Right lobe of liver (tissue), 6 donors: ENCODE measurements around the gene DLX2. TPM values are rescaled to one million over a fixed set of nuclear protein-coding genes. Genes with fewer than 3 reads are reported as not detected.

Source experiments
- ATAC-seq, 4 donors: fragments of 200-7000 bp; cut with Tn5 transposase; one replicate each; pipeline ENCODE4 v1.9.1; 2020; ENCODE audit warnings: mild to moderate bottlenecking in 4 of 4, moderate library complexity in 4 of 4
- DNase-seq, 3 donors: peaks; one replicate each; pipeline ENCODE4 v3.0.0-alpha.2; 2020
- H3K27ac ChIP-seq, 3 donors: fragments of 200-600 bp; one replicate each; pipeline ENCODE4 v1.8.0; 2022
- H3K27me3 ChIP-seq, 2 donors: fragments of 200-600 bp; one replicate each; pipeline ENCODE4 v1.8.0; 2022
- H3K36me3 ChIP-seq, 4 donors: fragments of 200-600 bp; sonication (generic) in 1 of 4; one replicate each; pipeline versions ENCODE4 v1.5.1 to v1.8.0; 2017 to 2022; ENCODE audit warnings: control low read depth in 1 of 4
- H3K4me1 ChIP-seq, 4 donors: fragments of 200-600 bp; sonication (generic) in 1 of 4; one replicate each; pipeline versions ENCODE4 v1.5.1 to v1.8.0; 2017 to 2022; ENCODE audit warnings: control low read depth in 1 of 4
- H3K4me3 ChIP-seq, 3 donors: fragments of 200-600 bp; one replicate each; pipeline ENCODE4 v1.8.0; 2022
- H3K9me3 ChIP-seq, 4 donors: fragments of 200-600 bp; sonication (generic) in 1 of 4; one replicate each; pipeline versions ENCODE4 v1.5.1 to v1.8.0; 2017 to 2022; ENCODE audit warnings: control low read depth in 1 of 4
- POLR2A ChIP-seq: fragments of 450-650 bp; IDR thresholded peaks from one replicate; pipeline ENCODE4 v1.6.1; 2017; ENCODE audit warnings: antibody characterized with exemption, mild to moderate bottlenecking
- WGBS: methylation state at CpG from one replicate; pipeline ENCODE4 v1.1.6; 2018; ENCODE audit warnings: low coverage, low lambda C conversion rate; ENCODE audit not compliant: insufficient coverage; ENCODE audit errors: missing lambda C conversion rate; 5-methylcytosine and 5-hydroxymethylcytosine counted together
- intact Hi-C, 2 donors: fragments of 100-400 bp; cut with DNase I; formaldehyde crosslinking; loops; one replicate each; pipeline versions ENCODE4 v1.11.2 to v1.14.1; 2022
- total RNA-seq, 6 experiments: library from RNA; depleted of rRNA in 2 of 6; stranded (reverse); fragments of >200 nt in 2 of 6; fragmentation: NEBNext Ultra II Directional in 3 of 6; extraction: Animal tissue kit (Norgen Biotek cat#: 25700) in 3 of 6; gene quantifications; one replicate each; pipeline versions ENCODE4 v1.1.0 to v1.2.4, GENCODE V29; 2016 to 2023
- TF ChIP-seq, protein P1 (sequence below), 4 donors: fragments of 200-600 bp in 3 of 4; fragments of 450-650 bp in 1 of 4; IDR thresholded peaks; one replicate each; pipeline versions ENCODE4 v1.5.1 to v1.8.0; 2016 to 2022; ENCODE audit warnings: antibody characterized with exemption in 4 of 4, mild to moderate bottlenecking in 2 of 4
- donor health status: DM: no; HTN: yes; CAD: no.
- donor health status: DM: no; HTN: no; CAD: no.
- donor health status: DM: no; HTN: no; CAD: no.
- donor health status: DM: no; HTN: yes; CAD: no.
- donor health status: DM: no; HTN: yes; CAD: no.

DLX2 gene
- total RNA-seq, 6 experiments from 2014 or later, result not detected

DNA sequence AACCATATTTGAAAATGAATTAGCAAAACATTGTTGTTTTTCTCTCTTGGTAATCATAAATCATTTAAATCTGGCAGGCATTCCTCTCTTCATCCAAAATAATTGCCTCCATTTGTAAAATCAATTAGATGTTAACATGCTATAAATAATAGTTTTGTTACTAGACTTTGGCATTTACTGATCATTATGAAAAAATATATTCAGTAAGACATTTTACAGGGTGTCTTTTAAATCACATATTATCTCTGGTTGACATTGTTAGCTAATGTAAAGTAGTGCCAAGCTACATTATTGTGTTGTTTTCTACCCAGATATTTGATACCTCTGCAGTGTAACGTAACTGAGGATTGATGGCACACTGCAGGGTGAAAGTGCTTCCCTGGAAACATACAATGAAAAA, 49.2 kb downstream of the DLX2 start:
- H3K4me3 ChIP-seq, result no peak overlapping the region
- 87% methylated on average over 1 of the region's 1 CpG for WGBS
- H3K36me3 ChIP-seq, result no peaks in the 10 kb centered on the region
- DNase-seq (no peak), ATAC-seq (no peak)
- no peak for TF ChIP-seq POLR2A
- TF ChIP-seq, protein P1, sequence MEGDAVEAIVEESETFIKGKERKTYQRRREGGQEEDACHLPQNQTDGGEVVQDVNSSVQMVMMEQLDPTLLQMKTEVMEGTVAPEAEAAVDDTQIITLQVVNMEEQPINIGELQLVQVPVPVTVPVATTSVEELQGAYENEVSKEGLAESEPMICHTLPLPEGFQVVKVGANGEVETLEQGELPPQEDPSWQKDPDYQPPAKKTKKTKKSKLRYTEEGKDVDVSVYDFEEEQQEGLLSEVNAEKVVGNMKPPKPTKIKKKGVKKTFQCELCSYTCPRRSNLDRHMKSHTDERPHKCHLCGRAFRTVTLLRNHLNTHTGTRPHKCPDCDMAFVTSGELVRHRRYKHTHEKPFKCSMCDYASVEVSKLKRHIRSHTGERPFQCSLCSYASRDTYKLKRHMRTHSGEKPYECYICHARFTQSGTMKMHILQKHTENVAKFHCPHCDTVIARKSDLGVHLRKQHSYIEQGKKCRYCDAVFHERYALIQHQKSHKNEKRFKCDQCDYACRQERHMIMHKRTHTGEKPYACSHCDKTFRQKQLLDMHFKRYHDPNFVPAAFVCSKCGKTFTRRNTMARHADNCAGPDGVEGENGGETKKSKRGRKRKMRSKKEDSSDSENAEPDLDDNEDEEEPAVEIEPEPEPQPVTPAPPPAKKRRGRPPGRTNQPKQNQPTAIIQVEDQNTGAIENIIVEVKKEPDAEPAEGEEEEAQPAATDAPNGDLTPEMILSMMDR (IDR thresholded peaks at IDR 0.05), result no peak
- no peaks in the 10 kb centered on the region for H3K27me3 ChIP-seq
- H3K4me1 ChIP-seq, result peaks cover 0 to 18% (median 2%) of the 10 kb centered on the region in 4 donors
- no peaks in the 10 kb centered on the region for H3K9me3 ChIP-seq
- intact Hi-C loops, result no loop called here
- H3K27ac ChIP-seq, result no peak overlapping the region

DNA sequence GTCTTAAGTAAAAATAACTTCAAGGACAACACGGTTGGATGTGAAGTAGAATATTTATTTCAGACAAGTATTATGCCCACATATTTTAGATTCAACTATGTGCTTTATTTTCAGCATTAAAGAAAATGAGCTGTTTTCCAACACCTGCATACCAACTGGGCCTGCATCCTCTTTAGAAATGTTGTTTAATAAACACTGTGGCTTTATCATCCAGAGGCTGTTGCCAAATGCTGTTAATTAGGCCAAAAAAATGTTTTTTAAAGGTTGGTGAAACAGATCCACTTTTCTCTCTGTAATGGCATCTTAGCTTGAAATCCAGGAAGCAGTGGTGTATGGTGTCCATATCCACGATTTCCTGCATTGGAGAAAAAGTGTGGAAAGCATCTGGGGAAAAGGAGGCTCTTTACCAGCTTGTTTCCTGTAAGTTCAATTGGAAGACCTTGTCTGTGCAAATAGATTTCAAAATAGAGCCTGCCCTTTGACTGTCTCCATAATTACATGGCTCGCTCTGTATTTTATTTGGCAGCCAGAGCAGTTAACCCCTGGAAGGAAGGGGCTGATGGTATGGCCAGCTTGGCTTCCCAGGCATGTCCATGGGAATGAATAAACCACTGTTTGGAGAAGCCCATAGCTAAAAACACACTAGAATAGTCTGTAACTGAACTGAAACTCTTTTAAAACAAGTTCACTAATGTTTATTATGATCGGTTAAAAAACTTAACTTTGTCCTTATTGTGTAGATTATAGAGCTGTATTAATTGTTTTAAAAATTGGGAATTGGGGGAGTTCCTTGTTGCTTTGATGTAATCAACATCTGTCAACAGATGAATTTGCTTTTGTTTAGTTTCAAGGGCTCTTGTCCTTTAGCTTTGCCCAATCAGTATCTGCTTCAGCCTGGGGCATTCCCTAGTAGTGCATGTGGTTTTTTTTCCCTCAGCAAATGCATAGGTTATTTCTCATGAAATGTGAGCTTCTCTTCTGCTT, 50.4 kb downstream of the DLX2 start:
- WGBS, result 32% methylated on average over 3 of the region's 4 CpGs
- DNase-seq, result peak in 1 of 3 donors; percentile 51

DNA sequence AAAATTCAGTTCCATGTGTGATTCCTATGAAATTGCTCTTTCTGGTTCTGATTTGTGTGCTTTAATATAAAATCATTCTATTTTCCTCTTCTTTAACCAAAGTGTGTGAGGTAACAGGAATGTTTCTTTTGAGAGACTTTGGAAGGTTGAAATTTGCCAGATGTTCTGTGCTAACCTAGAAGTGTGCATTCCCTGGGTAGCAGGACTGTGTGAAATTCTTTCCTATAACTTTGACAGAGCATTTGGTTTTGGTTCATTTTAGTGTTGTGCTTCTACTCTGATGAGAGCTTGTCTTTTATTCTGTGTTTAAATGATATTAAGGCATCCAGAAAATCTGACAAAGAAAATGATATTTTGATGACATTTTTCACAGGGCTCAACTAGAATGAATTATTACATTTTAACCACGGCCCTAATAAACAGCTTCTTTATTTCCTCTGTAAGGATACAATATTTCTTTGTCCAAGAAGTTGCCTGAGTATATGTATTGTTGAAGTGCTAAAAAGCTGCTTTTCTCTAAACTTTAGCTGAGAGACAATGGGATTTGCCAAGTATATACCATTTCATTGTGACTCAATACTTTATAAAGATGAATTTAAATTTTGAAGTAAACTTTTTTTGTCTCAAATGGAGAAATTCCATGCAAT, 52.1 kb downstream of the DLX2 start:
- intact Hi-C loops, result no loop called here
- H3K4me1 ChIP-seq, result peaks cover 0 to 18% (median 2%) of the 10 kb centered on the region in 4 donors
- no peak for DNase-seq
- no peaks in the 10 kb centered on the region for H3K9me3 ChIP-seq
- H3K36me3 ChIP-seq, result no peaks in the 10 kb centered on the region
- ATAC-seq, result no peak
- H3K27ac ChIP-seq, result no peak overlapping the region
- TF ChIP-seq, protein P1 (IDR thresholded peaks at IDR 0.05), result no peak
- no peak for TF ChIP-seq POLR2A
- WGBS, result 100% methylated on average over 1 of the region's 1 CpG
- H3K27me3 ChIP-seq, result no peaks in the 10 kb centered on the region
- no peak overlapping the region for H3K4me3 ChIP-seq

More for the DNA sequence above, 50.4 kb downstream of the DLX2 start:
- H3K4me1 ChIP-seq, result peaks cover 0 to 18% (median 2%) of the 10 kb centered on the region in 4 donors
- intact Hi-C loops, result no loop called here
- TF ChIP-seq, protein P1 (IDR thresholded peaks at IDR 0.05), result no peak
- TF ChIP-seq POLR2A, result no peak
- H3K9me3 ChIP-seq, result no peaks in the 10 kb centered on the region
- H3K27me3 ChIP-seq, result no peaks in the 10 kb centered on the region
- no peaks in the 10 kb centered on the region for H3K36me3 ChIP-seq
- H3K27ac ChIP-seq, result peak overlapping the region in 1 of 3 donors; percentile 3
- peak; percentile 91 to 98 (median 96) for ATAC-seq
- H3K4me3 ChIP-seq, result no peak overlapping the region

DNA sequence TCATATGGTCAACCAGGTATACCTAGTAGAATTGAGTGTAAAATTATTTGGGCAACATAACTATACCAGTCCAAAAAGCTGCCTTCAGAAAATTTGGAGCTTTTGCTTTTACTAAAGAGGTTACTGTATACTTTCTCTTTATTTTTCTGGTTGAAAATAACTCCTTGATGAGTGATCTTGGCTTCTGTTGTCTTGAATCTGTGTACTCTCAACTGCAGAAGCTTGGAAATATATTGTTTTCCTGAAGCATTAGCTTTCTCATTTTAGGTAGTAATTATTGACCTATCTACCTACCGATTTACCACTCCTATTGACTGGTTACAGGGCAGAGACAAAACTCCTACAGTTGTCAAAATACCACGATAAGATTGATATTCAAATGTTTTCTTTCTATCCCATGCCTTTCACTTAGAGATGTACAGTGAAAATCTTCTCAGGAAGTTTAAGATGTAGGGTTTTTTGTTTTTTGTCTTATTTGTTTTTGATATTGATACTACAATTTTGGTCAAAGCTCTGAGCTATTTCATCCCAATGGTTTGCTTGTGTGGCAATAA, 53.1 kb downstream of the DLX2 start:
- no peak for TF ChIP-seq POLR2A
- TF ChIP-seq, protein P1 (IDR thresholded peaks at IDR 0.05), result no peak
- no peaks in the 10 kb centered on the region for H3K9me3 ChIP-seq

More for the DNA sequence above, 53.1 kb downstream of the DLX2 start:
- DNase-seq (no peak), ATAC-seq (no peak)
- Histone ChIP-seq H3K4me1 (peaks cover 0 to 18% (median 2%) of the 10 kb centered on the region in 4 donors), H3K27me3 (no peaks in the 10 kb centered on the region), H3K4me3 (no peak overlapping the region), H3K27ac (no peak overlapping the region), H3K36me3 (no peaks in the 10 kb centered on the region)
- 75% methylated on average over 2 of the region's 2 CpGs for WGBS
- intact Hi-C loops, result no loop called here

Other genes starting within 250 kb of the DLX2 start
- gene SLC25A12, start 208.7 kb downstream of the DLX2 start, total RNA-seq, result 1 to 10 TPM in 4 of 6 experiments, under 1 TPM in 2; 0.74 to 1.6 (median 1.1) TPM
- 10 to 100 TPM; 10.7 to 16.3 (median 13.4) TPM for gene HAT1, start 180.4 kb downstream of the DLX2 start, total RNA-seq
- 1 to 10 TPM; 2.4 to 8.2 (median 4.6) TPM for gene METAP1D, start 102.9 kb downstream of the DLX2 start, total RNA-seq
- gene DLX1, start 17.4 kb downstream of the DLX2 start, total RNA-seq, result not detected